ENCODE data around the gene GIT2. TPM values are rescaled to one million over a fixed set of nuclear protein-coding genes. Genes with fewer than 3 reads are reported as not detected.

GIT2 gene
- total and polyA plus RNA-seq, 2 donors (not counting 1 experiment from before 2014, with no cell fraction given), result 75.2 to 163 TPM

DNA sequence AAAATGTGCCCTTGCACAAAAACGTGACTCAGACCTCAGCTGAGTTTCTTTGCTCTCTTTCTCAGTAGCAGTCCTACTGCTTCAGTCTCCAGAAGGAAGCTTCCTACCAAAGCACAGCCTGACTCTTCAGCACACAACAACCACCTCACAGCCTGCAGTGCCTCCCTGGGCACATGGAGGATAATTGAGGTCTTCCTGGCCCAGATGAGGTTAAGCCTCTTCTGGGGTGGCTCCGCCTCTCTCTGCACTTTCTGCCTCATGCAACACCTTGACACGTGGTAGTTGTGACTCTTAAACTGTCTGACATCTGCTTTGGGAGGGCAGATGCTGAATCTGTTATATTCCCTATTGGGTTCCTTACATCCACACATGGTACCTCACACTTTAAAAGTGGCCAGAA is 33.8 kb downstream of the GIT2 start:
- no peaks in the 10 kb centered on the region for H3K27me3 ChIP-seq (replicated peaks in 1 of 4; ENCODE audit: control extremely low read depth in 1 of 4, control insufficient read depth in 3 of 4, insufficient read depth in 4 of 4, low read length in 3 of 4)
- 100% methylated on average over 2 of the region's 3 CpGs for WGBS (ENCODE audit: insufficient coverage)
- H3K36me3 ChIP-seq (replicated peaks in 1 of 2; ENCODE audit: control extremely low read depth in 1 of 2, control insufficient read depth in 1 of 2, extremely low read depth in 1 of 2, insufficient read depth in 2 of 2, low read length in 1 of 2), result peaks cover 0 to 82% of the 10 kb centered on the region in 2 experiments
- Mint-ChIP-seq H3K9me3 (ENCODE audit: insufficient read depth) (no peaks in the 10 kb centered on the region), H3K27ac (no peak overlapping the region), H3K4me1 (no peaks in the 10 kb centered on the region), H3K4me3 (no peak overlapping the region), H3K27me3 (no peaks in the 10 kb centered on the region)
- H2AFZ ChIP-seq (ENCODE audit: insufficient read depth, low read depth, low read length, poor library complexity, severe bottlenecking), result no peak overlapping the region
- ATAC-seq (ENCODE audit: low read depth) (no peak), DNase-seq (no peak)
- H3K4me2 ChIP-seq (replicated peaks; ENCODE audit: low read depth, low read length, poor library complexity, severe bottlenecking), result no peak overlapping the region
- intact Hi-C loops (cut with micrococcal nuclease), result no loop called here
- H3K4me1 ChIP-seq (ENCODE audit: control insufficient read depth in 2 of 2, insufficient read depth in 2 of 2, low read length in 2 of 2), result no peaks in the 10 kb centered on the region
- H4K20me1 ChIP-seq (ENCODE audit: control insufficient read depth, insufficient read depth, low read length, poor library complexity, severe bottlenecking), result peaks cover 19% of the 10 kb centered on the region
- no peak overlapping the region for H3K27ac ChIP-seq (ENCODE audit: low read length in 2 of 2)
- no peaks in the 10 kb centered on the region for H3K9me3 ChIP-seq (ENCODE audit: control extremely low read depth in 1 of 3, control insufficient read depth in 2 of 3, insufficient read depth in 1 of 3, low read length in 2 of 3)
- POLR2A ChIA-PET, result no interaction called here
- no peak overlapping the region for H3K4me3 ChIP-seq (ENCODE audit: control extremely low read depth in 1 of 5, extremely low read depth in 1 of 5, insufficient read depth in 1 of 5, low read depth in 2 of 5, low read length in 4 of 5)
- CTCF ChIA-PET, result no interaction called here
- H3K79me2 ChIP-seq (ENCODE audit: control insufficient read depth, insufficient read depth, low read length), result peaks cover 34% of the 10 kb centered on the region
- no peak overlapping the region for H3K9ac ChIP-seq (ENCODE audit: low read length)
- TF ChIP-seq CTCF (IDR thresholded peaks at IDR 0.05), result no peak
- TF ChIP-seq EZH2 (IDR thresholded peaks at IDR 0.05; ENCODE audit: borderline replicate concordance, insufficient read depth, low read depth, low read length, poor library complexity, severe bottlenecking), result no peak

DNA sequence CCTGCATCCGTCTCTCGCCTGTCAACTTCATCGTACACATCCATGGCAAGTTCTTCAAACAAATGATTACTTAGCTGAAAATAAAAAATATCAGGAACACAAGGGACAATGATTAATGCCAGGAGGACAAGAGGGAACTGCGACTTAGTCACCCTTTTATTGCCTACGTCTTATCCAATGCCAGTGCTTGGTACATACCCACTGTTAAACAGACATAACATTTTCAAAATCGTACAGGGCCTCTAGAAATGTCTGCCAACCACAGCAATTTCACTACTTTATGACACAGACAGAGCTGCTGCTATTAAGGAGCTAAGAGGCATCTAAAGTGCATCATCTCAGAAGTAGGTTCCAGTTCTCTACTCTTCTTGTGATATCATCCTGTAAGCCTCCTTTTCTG is 34.6 kb downstream of the GIT2 start:
- no peak overlapping the region for H2AFZ ChIP-seq (ENCODE audit: insufficient read depth, low read depth, low read length, poor library complexity, severe bottlenecking)
- no peak for TF ChIP-seq CTCF (IDR thresholded peaks at IDR 0.05)
- no peak for TF ChIP-seq EZH2 (IDR thresholded peaks at IDR 0.05; ENCODE audit: borderline replicate concordance, insufficient read depth, low read depth, low read length, poor library complexity, severe bottlenecking)
- peaks cover 0 to 81% of the 10 kb centered on the region in 2 experiments for H3K36me3 ChIP-seq (replicated peaks in 1 of 2; ENCODE audit: control extremely low read depth in 1 of 2, control insufficient read depth in 1 of 2, extremely low read depth in 1 of 2, insufficient read depth in 2 of 2, low read length in 1 of 2)
- no peak overlapping the region for H3K9ac ChIP-seq (ENCODE audit: low read length)
- H3K27ac ChIP-seq (ENCODE audit: low read length in 2 of 2), result no peak overlapping the region
- ATAC-seq (ENCODE audit: low read depth) (no peak), DNase-seq (no peak)
- H4K20me1 ChIP-seq (ENCODE audit: control insufficient read depth, insufficient read depth, low read length, poor library complexity, severe bottlenecking), result peaks cover 19% of the 10 kb centered on the region
- no peak overlapping the region for H3K4me3 ChIP-seq (ENCODE audit: control extremely low read depth in 1 of 5, extremely low read depth in 1 of 5, insufficient read depth in 1 of 5, low read depth in 2 of 5, low read length in 4 of 5)
- H3K4me3 Mint-ChIP-seq, result no peak overlapping the region
- POLR2A ChIA-PET, result no interaction called here
- no peaks in the 10 kb centered on the region for H3K9me3 Mint-ChIP-seq (ENCODE audit: insufficient read depth)
- peaks cover 29% of the 10 kb centered on the region for H3K79me2 ChIP-seq (ENCODE audit: control insufficient read depth, insufficient read depth, low read length)
- no peaks in the 10 kb centered on the region for H3K9me3 ChIP-seq (ENCODE audit: control extremely low read depth in 1 of 3, control insufficient read depth in 2 of 3, insufficient read depth in 1 of 3, low read length in 2 of 3)
- H3K4me1 Mint-ChIP-seq, result no peaks in the 10 kb centered on the region
- intact Hi-C loops (cut with micrococcal nuclease), result no loop called here
- no peak overlapping the region for H3K4me2 ChIP-seq (replicated peaks; ENCODE audit: low read depth, low read length, poor library complexity, severe bottlenecking)
- no peaks in the 10 kb centered on the region for H3K27me3 Mint-ChIP-seq
- no peak overlapping the region for H3K27ac Mint-ChIP-seq
- H3K4me1 ChIP-seq (ENCODE audit: control insufficient read depth in 2 of 2, insufficient read depth in 2 of 2, low read length in 2 of 2), result no peaks in the 10 kb centered on the region
- H3K27me3 ChIP-seq (replicated peaks in 1 of 4; ENCODE audit: control extremely low read depth in 1 of 4, control insufficient read depth in 3 of 4, insufficient read depth in 4 of 4, low read length in 3 of 4), result no peaks in the 10 kb centered on the region
- WGBS (ENCODE audit: insufficient coverage), result 80% methylated on average over 3 of the region's 6 CpGs
- CTCF ChIA-PET, result no interaction called here

Data from B cell (primary cell).